ENCODE data around the gene HMCN2.

Gene HMCN2

GRCh38 chr9:130294664-130295063 is 29.1 kb downstream of the HMCN2 start:
- DNase-seq: no peak

DNA sequence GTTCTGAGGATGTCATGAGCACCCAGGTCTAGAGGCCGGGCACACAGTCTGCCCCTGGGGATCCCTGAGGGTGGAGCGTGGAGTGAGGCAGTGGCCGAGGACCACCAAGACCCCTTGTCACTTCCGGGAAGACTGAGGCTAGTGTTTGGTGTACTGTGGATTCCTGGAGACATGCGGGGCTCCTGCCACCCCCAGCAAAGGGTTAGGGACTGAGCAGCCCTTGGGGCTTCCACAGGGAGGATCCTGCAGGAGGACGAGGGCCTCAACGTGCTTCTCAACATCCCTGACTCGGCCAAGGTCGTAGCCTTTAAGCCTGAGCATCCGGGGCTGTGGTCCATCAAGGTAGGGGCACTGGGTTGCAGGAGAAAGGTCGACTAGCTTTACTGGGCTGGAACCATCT is 29.9 kb downstream of the HMCN2 start:
- DNase-seq: no peak

DNA sequence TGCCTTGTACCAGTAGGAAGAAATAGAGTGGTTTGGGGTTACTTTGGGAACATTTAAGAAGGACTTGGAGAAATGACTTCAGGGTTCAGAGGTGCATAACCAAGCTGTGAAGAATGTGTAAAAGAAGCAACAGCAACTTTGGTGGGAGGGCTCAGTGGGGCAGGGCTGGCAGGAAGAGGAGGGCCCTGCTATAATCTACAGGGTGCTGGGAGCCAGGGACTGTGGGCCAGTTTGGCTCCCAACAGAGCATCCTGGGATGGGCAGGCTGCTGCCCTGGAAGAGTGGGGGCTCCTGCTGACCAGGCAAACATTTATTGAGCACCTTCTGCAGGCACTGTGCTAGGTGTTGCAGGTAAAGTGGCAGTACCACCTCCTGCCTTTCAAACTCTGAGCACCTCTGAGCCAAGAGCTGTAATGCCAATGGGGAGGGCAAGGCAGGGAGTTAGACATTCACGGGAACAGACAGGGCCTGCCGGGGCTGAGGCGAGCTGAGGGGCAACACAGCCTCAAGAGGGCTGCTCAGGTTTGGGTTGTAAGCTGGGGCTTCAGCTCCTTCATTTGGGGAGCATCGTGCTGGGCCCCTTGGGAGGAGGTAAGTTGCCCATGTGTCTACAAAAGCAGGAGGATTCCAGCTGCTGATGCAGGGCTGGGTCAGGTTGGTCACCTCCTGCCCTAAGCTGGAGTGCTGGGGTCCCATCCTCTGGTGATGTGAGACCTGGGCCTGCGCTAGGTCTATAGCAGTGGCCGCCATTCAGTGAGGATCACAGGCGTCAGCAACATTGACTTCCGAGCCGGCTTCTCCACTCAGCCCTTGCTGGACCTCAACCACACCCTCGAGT is 30.6 kb downstream of the HMCN2 start:
- DNase-seq: no peak

GRCh38 chr9:130296783-130297055 is 31.2 kb downstream of the HMCN2 start:
- no peak for DNase-seq

DNA sequence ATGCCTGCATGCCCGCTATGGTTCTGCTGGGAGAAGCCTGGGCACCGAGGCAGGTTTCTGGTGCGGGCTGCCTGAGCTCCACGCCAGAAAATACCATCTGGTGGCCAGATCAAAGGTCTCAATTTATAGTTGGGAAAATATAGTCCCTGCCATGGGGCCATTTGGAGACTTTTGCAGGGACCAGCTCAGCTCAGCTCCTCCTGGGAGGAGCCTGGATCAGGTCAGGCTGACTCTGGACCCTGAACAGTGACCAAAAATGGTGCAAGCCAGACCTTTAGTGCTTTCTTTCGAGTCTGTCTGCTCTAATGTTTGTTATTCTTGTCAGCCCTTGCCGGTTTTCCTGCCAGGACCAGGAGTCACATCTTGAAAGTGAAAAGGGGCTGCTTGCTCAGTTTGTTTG is 31.8 kb downstream of the HMCN2 start:
- no peak for DNase-seq

DNA sequence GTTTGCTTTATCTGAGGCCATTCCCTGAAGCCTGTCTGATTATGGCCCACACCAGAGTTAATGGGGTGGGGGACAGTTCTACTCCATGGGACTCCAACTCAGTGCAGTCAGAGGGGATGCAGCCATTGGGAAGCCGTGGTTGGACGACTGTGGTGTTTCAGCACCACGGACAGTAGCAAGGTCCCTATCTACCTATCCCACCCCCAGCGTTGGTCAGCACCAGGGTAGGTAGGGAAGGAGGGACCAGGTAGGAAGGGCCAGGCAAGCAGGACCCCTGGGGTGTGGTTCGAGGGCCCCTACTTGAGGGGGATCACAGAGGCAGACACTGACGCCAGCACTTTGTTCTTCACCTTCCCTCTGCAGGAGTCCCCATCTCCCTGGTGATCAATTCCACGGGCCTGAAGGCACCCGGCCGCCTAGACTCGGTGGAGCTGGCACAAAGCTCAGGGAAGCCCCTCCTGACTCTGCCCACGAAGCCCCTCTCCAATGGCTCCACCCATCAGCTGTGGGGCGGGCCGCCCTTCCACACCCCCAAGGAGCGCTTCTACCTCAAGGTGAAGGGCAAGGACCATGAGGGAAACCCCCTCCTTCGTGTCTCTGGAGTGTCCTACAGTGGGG is 33.2 kb downstream of the HMCN2 start:
- no peak for DNase-seq

GRCh38 chr9:130299785-130300615 is 34.4 kb downstream of the HMCN2 start:
- no peak for DNase-seq

- no peak for DNase-seq
Observed at GRCh38 chr9:130300739-130301138, 35.2 kb downstream of the HMCN2 start.

- no peak for DNase-seq
Observed at GRCh38 chr9:130301483-130302286, 36.1 kb downstream of the HMCN2 start.

DNA sequence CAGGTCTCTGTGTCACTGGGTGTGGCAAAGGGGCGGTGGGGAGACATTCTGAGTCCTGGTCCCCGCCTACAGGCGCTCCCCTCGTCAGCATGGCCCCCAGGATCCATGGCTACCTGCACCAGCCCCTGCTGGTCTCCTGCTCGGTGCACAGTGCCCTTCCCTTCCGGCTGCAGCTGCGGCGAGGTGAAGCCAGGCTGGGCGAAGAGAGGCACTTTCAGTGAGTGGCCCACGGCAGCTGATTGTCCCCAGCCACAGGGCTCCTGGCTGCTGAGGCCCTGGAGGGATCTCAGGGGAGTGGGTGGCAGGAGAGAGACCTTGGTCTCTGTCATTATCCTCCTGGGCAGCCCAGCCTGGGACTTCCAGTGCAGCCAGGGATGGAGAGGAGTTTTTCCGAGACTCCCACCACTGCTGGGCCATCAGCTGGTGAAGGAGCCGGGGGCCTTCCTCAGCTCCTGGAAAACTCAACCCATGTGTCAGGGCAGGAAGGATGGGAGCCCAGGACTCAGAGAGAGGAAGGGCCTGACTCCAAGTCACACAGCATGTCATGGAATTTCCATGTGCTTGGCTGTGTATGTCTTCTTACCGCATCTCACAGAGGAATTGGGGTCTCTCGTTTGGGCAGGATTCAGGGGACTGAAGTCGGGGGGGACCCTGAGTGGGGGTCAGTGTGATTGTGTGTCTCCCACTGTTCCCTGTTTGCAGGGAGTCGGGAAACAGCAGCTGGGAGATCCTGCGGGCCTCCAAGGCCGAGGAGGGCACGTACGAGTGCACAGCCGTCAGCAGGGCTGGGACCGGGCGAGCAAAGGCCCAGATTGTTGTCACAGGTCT is 37.4 kb downstream of the HMCN2 start:
- no peak for DNase-seq

- DNase-seq: no peak
Observed at GRCh38 chr9:130303613-130304055, 38.1 kb downstream of the HMCN2 start.

DNA sequence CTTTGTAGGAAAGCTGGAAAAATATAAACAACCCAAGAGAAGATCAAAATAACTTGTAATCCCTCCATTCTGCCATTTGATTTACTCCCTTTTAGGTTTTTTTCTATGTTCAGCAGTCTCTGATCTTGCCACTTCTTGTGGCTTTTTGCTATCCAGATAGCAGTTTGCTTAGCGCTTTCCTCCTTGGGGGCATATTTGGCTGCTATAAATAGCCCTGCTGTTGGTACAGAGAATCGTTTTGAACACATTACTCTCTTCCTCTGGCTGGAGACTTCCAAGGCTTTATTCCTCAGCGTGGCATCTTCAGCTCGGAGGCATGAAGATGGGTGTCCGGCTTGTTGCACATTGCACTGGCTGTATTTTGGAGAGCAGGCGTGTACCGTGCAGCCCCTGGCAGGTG is 38.6 kb downstream of the HMCN2 start:
- no peak for DNase-seq

DNA sequence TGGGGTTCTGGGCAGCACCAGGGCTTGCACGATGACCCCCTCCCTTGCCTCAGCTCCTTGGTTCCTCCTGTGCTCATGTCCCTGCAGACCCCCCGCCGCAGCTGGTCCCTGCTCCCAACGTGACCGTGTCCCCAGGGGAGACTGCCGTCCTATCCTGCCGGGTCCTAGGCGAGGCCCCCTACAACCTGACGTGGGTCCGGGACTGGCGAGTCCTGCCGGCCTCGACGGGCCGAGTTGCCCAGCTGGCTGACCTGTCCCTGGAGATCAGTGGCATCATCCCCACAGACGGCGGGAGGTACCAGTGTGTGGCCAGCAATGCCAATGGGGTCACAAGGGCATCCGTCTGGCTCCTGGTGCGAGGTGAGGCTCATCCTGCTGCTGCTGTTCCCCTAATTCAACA is 39.1 kb downstream of the HMCN2 start:
- no peak for DNase-seq

DNA sequence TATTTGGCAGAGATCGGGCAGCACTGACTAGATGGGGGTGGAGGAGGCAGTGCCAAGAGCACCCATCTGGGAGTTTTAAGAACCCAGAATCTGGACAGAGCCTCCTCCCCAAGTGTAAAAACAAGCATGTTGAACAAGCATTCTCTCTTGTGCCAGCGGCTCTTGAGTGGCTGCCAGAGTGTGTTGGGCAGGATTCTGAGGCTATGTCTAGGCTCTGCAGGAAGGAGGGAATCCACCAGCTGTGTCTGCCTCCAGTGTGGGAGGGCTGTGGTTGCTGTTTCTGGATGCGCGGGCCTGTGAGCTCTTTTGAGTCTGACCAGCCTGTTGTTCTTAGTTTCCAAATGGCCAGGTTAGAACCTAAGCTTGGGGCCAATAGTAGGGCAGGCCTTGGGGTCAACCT is 39.8 kb downstream of the HMCN2 start:
- no peak for DNase-seq

- no peak for DNase-seq
Observed at GRCh38 chr9:130306823-130307666, 41.5 kb downstream of the HMCN2 start.

DNA sequence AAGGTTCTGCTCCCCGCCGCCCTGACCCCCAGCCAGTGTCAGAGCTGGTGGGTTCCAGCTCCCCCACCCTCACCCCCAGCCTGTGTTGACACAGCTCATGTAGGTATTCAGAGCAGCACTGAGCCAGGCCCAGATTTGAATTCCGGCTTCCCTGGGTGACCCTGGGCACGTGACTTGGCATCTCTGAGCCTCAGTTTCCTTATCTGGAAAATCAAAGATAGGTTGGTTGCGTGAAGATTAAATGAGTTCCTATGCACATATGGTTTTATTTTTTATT is 42.0 kb downstream of the HMCN2 start:
- no peak for DNase-seq

- DNase-seq: no peak
Observed at GRCh38 chr9:130308081-130308571, 42.6 kb downstream of the HMCN2 start.

- DNase-seq: no peak
Observed at GRCh38 chr9:130309689-130310455, 44.3 kb downstream of the HMCN2 start.

- DNase-seq: no peak
Observed at GRCh38 chr9:130310456-130310855, 44.9 kb downstream of the HMCN2 start.

DNA sequence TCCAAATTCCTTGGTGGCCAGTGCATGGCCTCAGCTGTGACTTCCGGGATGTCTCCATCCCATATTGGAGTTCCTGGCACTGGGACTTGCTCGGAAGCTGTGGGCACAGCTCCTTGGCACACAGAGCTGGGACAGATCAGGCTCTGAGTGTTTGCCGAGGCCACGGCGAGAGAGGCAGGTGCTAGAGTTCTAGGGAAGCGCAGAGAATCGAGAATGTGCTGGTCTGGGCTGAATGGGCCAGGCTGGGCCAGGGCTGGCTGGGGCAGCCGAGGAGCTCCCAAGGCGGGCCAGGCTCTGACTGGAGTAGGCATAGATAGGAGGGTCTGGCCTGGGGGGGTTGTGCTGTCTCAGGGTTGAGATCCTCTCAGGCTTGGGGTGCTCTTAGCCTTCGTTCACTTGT is 45.4 kb downstream of the HMCN2 start:
- no peak for DNase-seq
